ENCODE data around the gene SLC5A12. TPM values are rescaled to one million over a fixed set of nuclear protein-coding genes. Genes with fewer than 3 reads are reported as not detected.

SLC5A12 gene, protein sequence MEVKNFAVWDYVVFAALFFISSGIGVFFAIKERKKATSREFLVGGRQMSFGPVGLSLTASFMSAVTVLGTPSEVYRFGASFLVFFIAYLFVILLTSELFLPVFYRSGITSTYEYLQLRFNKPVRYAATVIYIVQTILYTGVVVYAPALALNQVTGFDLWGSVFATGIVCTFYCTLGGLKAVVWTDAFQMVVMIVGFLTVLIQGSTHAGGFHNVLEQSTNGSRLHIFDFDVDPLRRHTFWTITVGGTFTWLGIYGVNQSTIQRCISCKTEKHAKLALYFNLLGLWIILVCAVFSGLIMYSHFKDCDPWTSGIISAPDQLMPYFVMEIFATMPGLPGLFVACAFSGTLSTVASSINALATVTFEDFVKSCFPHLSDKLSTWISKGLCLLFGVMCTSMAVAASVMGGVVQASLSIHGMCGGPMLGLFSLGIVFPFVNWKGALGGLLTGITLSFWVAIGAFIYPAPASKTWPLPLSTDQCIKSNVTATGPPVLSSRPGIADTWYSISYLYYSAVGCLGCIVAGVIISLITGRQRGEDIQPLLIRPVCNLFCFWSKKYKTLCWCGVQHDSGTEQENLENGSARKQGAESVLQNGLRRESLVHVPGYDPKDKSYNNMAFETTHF
- not detected in 2 replicates for total RNA-seq

DNA sequence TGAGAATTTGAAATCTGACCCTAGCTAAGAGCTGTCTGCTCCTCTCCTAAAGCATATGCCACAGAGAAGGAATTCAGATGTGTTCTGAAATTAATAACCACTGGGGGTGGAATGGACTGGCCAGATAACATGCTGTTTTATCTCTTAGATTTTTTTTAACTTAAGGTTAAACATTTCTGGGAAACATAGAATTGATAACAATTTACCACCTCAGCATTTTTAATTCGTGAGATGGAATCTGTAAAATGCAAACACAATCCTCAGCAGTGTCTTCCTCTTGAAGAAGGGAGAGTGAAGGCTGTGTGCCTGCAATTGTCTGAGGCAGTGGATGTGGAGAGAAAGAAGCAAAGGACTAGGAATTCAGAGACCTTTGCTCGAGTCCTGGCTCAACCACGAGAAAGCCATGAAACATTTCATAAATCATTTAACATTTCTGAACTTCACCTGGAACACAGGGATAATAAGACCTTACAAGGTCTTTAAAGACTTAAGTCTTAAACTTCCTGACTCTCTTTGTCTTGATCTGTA is at the start of gene SLC5A12:
SLC5A12 (minus strand) TSS at position 113 of the 528 bp plus-strand sequence. CDS start 346 bp downstream, outside the sequence.

Other genes starting within 250 kb of the SLC5A12 start
- gene MUC15, start 149.8 kb downstream of the SLC5A12 start, total RNA-seq: 5.2 and 7.7 TPM in 2 replicates

All from airway epithelial cell (primary cell).